Fibroblast of pulmonary artery (primary cell): ENCODE data around the gene SMYD3.

Experiments
- DNase-seq: peaks from one replicate; pipeline ENCODE4 v3.0.0-alpha.2; 2010; ENCODE audit warnings: low read depth
- H3K4me3 ChIP-seq: replicated peaks from 2 replicates; pipeline ENCODE4 v1.5.1; 2011; ENCODE audit warnings: low read depth, mild to moderate bottlenecking, control low read depth, low read length, moderate library complexity
- TF ChIP-seq, protein P1 (sequence below): IDR thresholded peaks from 2 replicates; pipeline ENCODE4 v1.5.1; 2011; ENCODE audit warnings: mild to moderate bottlenecking, control low read depth, low read length, inconsistent platforms; ENCODE audit errors: missing control alignments

The SMYD3 gene

DNA sequence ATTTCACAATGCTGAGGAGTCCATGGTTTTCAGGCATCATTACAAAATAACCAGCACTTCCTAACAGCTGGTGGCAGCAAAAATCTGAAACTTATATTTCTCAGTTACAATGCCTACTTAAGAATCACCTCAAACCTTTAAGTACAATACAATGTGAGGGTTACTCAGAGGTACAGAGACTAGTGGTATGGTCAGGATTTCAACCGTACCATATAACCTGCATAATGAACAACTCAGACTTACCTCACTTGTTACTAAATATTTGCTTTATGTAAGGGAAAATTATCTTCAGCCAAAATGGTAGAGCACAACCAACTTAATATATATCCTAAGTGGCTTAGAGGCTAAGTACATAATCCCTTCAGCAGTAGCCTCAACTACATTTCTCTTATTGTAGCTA is 344.5 kb downstream of the SMYD3 start:
- TF ChIP-seq, protein P1, sequence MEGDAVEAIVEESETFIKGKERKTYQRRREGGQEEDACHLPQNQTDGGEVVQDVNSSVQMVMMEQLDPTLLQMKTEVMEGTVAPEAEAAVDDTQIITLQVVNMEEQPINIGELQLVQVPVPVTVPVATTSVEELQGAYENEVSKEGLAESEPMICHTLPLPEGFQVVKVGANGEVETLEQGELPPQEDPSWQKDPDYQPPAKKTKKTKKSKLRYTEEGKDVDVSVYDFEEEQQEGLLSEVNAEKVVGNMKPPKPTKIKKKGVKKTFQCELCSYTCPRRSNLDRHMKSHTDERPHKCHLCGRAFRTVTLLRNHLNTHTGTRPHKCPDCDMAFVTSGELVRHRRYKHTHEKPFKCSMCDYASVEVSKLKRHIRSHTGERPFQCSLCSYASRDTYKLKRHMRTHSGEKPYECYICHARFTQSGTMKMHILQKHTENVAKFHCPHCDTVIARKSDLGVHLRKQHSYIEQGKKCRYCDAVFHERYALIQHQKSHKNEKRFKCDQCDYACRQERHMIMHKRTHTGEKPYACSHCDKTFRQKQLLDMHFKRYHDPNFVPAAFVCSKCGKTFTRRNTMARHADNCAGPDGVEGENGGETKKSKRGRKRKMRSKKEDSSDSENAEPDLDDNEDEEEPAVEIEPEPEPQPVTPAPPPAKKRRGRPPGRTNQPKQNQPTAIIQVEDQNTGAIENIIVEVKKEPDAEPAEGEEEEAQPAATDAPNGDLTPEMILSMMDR = no peak
- H3K4me3 ChIP-seq = no peak overlapping the region
- DNase-seq = no peak

DNA sequence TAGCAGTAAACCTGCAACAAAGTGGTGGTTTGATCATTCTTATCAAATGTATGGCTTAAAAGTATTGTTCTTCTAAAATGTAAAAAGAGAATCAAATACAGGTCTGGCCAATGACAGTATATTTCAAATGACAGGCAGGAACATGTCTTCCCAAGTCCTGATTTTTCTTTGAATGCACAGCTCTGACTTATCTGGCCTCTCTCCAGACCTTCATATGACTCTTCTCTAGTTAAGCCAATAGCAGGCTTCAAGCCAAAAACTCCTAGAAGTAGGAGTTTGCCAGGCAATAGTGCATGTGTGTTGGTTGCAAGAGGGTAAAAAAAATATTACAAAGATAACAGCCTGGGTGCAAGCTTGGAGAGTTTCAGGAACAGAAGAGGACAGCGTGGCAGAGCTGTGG is 345.5 kb downstream of the SMYD3 start:
- TF ChIP-seq, protein P1 = no peak
- peak; percentile 81 for DNase-seq
- H3K4me3 ChIP-seq = no peak overlapping the region

DNA sequence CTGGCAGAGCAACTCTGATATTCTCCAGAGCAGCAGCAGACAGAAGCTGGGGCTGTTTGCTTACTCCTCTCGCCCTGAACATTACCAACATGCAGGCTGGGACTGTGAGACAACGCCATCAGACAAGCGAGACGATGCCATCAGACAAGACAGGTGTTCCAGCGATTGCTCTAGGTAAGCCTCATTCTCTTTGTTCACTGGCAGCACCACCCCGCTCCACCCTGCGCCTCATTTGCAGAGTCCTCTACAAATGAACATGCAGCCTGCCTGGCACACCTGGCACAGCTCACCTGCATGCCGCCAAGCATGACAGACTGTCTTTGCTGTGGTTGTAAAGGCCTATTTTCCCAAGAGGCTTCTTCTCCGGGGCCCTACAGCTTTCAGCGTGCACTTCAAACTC is 346.2 kb downstream of the SMYD3 start:
- no peak for DNase-seq
- TF ChIP-seq, protein P1 = no peak
- H3K4me3 ChIP-seq = no peak overlapping the region

- no peak for DNase-seq
- TF ChIP-seq, protein P1 = no peak
- H3K4me3 ChIP-seq = no peak overlapping the region
Measured at GRCh38 chr1:246160374-246160773, 346.7 kb downstream of the SMYD3 start.

DNA sequence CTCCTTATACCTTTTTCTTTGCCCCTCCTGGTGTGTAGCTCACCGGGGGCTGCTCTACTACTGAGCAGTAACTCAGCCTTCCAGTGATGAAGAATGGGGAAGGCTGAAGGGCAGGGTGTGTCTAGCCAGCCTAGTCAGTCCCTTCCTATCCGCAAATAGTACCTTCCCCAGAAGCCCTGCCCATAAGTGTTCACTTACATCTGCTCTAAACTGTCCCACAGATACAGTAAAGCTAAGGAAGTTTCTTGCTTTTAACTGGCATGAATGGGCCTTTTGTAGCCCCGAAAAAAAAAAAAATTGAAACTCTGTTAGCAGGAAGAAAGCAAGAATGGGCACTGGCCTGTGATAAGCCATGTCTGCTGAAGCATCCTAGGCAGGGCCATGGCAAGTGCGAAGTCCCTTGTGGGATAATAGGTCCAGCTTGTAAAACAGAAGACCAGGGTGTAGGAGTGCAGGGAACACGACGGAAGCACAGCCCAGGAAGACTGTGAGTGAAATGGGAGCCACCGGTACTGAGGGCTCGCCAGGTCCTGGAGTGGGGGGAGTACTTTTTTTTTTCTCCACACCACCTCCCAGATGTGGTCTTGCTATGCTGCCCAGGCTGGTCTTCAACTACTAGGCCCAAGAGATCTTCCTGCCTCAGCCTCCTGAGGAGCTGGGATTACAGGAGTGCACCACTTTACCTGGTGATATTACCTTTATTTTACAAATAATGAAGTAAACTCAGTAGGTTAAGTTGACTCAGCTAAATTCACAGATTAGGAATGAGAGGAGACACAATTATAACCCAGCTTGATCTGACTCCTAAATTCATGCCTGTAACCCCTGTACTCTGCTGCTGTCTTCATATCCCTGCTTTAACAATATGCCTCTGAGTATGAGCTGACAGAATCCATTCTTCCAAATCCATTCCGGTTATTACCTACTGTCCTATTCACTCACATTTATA is 347.5 kb downstream of the SMYD3 start:
- no peak for DNase-seq

DNA sequence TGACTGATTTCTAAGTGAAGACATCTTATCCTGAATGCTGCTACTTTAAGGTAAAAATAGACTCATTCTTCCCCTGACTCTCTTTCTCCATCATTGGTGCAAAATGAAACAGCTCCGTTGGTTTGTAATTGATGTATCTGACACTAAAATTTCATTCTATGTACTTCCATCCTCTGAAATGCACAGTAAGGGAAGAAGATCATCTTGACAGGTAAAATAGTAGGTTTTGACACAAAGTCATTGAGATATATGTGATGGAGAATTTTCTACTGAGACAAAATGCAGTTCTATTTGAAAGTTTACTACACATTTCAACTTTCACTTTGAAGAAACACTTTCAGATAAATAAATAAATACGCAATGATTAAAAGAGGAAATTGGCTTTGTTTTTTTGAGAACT is 348.9 kb downstream of the SMYD3 start:
- TF ChIP-seq, protein P1 = no peak
- H3K4me3 ChIP-seq = no peak overlapping the region
- DNase-seq = no peak

More for the DNA sequence above, 347.5 kb downstream of the SMYD3 start:
- TF ChIP-seq, protein P1 = no peak
- H3K4me3 ChIP-seq = no peak overlapping the region
